ENCODE results near the gene WRNIP1. TPM values are rescaled to one million over a fixed set of nuclear protein-coding genes. Genes with fewer than 3 reads are reported as not detected.

The WRNIP1 gene
- polyA plus RNA-seq, 4 donors: 47.9 to 62.3 (median 56.9) TPM

DNA sequence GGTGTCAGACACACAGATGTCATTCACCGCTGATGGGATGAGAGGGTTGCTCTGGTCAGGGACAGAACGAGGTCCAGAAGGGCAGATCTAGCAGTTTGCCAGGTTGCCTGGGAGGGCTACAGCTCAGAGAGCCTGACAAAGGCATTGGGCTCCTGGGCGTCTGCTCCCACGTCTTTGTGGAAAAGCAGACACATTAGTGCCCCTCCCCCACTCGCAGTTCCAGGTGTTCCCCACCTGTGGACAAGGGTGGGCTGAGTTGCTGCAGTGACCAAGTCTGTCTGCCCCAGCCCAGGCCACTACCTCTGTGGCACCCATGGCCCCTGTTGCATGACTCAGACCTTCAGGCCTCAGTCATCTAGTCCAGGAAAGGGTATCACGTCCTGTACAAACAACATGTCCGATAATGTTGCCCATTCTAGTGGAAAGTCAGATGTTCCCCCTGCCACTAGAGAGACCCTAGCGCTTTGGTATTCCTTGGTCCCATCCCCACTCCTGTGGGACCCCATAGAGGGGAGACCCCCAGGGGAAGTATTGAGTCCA is 37.4 kb downstream of the WRNIP1 start:
- DNase-seq (ENCODE audit: low read depth in 4 of 4, low spot score in 3 of 4): no peak

DNA sequence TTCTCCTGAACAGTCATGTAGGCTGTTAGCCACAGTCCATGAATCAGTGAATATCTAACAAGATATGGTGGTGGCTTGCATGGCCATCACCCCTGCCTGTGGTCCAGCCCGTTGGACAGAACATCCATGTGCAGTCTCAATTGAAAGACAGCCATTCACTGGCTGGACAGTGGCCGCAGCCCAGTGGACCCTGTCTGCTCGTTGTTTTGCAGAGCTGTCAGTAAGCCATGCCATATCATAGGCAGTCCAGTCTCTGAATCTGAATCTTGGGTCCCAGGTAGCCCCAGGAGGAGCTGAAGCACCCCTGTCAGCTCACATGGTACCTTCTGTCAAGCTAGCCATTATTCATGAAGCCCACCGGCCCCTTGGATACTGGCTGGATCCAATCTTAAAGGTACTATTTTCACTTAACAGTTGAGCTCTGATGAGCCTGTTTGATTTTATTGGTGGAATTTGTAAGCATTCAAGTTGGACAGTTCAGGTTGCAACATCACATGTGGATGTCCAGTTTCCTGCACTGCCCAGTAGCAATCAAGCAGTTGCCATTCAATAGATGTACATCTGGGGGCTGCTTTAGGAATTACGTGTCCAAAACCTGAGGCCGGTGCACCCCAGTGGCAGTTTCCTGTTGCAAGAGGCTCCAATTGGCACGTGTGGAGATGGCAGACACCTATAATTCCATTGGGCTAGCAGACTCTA is 38.7 kb downstream of the WRNIP1 start:
- no peak for DNase-seq (ENCODE audit: low read depth in 4 of 4, low spot score in 3 of 4)

DNA sequence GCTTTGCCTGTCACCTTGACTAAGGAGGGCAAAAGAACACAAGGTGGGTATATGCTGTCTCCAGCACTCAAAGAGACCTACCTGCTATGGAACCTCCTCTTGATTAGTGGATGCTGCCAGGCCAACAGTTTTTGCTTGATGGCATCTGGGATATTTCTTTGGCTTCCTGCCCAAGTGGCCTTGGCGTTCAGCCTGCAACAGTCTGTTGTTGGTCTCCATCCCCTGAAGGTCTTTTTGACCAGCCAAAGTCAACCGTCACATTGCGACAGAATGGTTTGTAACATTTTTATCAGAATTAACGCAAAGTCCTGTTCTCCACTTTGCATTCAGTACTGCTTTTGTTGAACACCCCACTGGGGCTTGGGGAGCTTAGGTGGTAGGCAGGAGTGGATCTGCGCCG is 39.3 kb downstream of the WRNIP1 start:
- DNase-seq (ENCODE audit: low read depth in 4 of 4, low spot score in 3 of 4): no peak

DNA sequence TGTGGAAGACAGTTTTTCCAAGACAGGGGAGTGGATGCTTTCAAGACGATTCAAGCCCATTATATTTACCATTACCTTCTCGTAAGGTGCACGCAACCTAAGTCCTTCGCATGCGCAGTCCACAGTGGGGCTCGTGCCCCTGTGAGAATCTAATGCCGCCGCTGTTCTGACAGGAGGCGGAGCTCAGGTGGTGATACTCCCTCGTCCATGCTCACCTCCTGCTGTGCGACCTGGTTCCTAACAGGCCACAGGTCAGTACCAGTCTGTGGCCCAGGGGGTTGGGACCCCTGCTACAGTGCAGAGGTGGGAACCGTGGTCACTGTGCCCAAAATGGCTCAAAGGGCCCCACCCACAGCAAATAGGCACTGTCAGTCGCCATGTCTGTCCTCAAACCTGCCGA is 39.8 kb downstream of the WRNIP1 start:
- no peak for DNase-seq (ENCODE audit: low read depth in 4 of 4, low spot score in 3 of 4)

DNA sequence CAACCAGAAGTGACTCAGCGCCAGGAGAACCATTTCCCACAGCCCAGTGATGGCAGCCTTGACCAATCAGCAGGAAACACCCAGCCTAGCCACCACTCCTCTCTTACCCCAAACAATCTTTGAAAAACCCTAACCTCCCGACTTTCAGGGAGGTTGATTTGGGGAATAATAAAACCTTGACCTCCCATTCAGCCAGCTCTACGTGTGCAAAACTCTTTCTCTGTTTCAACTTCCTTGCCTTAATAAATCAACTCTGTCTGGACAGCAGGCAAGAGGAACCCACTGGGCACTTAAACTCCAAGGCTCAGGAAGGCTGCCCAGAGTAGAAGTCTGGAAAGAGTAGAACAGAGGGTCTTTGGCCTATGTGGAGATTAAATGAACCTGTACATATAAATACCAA is 41.5 kb downstream of the WRNIP1 start:
- no peak for DNase-seq (ENCODE audit: low read depth in 4 of 4, low spot score in 3 of 4)

DNA sequence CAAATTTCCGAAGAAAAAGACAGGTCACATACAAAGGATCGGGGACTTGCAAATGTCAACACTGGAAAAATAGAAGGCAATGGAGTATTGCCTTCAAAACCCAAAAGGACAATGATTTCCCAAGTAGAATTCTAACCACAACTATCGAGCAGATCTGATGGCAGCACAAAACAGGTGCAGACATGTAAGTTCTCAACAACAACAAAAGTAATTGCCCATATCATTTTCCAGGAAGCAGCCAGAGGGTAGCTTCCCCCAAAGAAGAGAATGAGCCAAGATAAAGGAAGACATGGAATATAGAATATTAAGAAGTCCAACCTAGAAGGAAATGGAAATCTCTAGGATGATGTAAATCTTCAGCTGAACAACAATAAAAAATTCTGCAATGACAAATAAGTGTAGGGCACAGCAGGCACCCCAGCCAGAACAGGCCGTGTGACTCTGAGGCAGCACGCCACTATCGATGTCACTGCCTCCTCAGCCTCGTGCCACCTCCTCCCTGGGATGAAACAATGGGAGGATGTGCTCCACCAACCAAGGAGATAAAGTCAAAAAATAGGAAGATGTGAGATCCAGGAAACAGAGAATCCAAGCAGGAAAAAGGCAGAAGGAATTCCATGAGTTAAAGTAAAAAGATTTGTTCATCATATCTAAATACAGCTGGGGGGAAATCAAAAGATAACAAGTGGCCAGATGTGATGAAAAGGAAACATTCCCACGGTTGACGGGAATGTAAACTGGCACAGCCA is 42.3 kb downstream of the WRNIP1 start:
- DNase-seq (ENCODE audit: low read depth in 4 of 4, low spot score in 3 of 4): no peak

DNA sequence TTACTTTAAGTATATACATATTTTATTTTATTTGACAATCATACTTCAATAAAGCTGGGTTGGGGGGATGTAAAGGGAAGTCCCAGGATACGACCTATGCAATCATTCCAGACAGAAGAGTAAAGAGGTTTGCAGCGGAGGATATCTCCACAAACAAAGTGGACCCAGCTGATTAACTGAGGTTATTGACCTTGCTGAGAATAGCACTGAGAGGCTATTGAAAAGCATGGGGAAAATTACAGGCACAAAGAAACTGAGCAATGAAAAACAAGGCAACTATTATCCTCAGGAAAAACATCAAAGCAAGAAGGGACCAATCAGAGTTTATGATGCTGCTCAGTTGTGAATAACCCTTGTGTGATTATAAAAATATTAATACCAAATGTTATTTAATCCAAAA is 43.8 kb downstream of the WRNIP1 start:
- DNase-seq (ENCODE audit: low read depth in 4 of 4, low spot score in 3 of 4): no peak

DNA sequence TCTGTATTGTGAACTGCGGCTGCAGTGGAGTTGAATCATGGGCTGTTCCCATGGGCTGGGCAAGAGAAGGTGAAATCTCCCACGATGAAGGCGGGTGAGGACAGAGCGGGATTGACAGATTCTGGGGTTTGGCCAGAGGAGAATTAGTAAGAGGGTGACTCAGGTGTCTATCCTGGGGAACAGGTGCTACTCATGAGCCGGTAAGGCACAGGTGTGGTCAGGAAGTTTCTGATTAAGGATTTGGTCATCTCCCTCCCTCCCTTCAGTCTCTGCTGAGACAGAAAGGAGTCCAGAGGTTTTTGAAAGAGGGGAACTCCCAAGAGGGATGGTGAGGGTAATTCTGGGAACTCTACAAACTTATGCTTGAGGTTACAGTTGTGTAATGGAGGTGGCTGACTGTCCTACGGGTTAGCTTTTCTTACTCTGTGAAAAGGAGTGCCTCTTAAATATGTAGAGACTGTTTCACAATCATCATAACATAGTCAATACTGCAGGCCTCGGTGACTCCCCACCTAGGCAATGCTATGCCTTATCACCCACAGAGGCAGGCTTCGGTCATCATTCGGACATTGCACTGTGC is 45.0 kb downstream of the WRNIP1 start:
- no peak for DNase-seq (ENCODE audit: low read depth in 4 of 4, low spot score in 3 of 4)

DNA sequence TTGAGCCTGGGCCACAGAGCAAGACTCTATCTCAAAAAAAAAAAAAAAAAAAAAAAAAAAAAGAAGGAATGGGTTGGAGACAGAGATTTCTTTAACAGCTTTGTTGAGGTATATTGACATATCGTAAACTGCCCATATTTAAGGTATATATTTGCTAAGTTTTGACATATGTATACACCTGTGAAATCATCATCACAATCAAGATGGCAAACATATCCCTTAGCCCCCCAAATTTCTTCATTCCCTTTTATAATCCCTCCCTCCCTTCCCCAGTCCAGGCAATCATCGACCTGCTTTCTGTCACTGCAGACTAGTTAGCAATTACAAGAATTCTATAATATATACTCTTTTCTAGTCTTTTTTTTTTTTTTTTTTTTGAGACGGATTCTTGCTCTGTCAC is 47.5 kb downstream of the WRNIP1 start:
- no peak for DNase-seq (ENCODE audit: low read depth in 4 of 4, low spot score in 3 of 4)

DNA sequence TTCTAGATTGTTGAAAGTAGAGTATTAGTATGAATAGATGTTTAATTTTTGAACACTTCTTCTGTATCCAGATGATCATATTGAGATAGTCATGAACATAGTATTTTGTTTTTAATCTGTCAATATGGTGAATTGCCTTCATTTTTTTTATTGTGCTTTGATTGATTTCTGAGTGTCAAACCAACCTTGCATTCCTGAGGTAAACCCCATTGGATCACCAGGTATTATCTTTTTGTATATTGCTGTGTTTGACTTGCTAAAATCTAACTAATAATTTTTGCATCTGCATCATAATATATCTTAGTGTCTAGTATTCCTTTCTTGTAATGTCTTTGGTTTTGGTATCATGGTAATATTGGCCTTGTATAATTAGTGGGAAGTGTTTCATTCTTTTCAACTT is 51.0 kb downstream of the WRNIP1 start:
- DNase-seq (ENCODE audit: low read depth in 4 of 4, low spot score in 3 of 4): no peak

DNA sequence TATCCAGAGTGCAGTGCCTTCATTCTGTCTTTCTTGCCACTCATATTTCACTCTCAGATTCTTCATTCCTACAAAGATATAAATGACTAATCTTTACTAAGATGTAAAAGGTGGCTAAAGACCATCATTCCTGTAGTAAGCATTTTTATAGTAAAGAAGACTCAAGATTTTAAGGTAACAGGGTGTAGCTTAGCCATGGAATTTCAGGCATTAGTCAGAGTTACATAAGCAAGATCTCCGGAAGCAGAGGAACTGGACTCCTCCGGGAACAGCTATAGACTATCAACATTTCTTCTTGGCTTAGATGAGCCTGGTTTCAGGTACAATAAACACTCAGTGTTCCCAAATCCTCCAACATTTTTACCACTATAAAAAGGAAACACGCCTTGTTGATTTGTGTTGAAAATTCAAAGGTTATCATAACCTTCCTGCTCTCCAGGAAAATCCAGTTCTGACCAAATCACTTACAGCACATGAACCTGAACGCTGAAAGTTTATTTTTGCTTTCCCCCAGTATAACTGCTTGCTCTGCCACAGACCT is 52.8 kb downstream of the WRNIP1 start:
- DNase-seq (ENCODE audit: low read depth in 4 of 4, low spot score in 3 of 4): no peak

DNA sequence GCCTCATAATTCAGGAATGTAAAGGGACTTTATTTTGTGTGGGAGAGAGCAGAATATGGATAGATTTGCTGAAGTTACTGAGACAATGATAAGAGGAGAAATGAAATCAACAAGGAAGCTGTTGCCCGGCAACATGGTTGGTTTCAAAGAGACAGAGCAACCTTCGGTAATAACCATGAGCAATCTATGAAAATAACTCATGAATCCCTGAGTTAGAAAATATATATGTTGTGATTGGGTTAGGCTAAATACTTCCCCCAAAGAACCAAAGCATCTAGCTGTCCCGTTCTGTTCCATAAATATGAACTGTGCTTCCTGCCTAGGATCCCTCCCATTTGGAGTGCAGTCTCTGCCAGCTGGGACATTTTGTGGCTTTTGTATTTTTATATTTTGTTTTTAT is 53.4 kb downstream of the WRNIP1 start:
- no peak for DNase-seq (ENCODE audit: low read depth in 4 of 4, low spot score in 3 of 4)

DNA sequence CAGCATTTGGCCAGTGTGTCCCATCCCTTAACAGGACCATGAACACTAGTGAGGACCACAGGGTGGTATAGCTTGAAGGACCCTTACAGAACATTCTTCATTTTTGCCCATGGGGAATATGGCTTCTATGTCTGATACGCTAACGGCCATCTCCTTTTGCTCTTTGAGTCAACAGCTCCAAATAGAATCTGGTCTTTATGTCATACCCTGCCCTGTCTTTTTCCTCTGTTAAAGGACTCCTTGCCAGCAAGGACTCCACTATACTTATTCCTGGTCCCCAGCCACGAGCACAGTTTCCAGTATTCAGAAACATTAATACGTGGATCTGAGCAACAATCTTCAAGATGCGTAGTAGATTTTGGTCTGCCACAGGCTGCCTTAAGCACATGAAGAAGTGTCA is 53.9 kb downstream of the WRNIP1 start:
- no peak for DNase-seq (ENCODE audit: low read depth in 4 of 4, low spot score in 3 of 4)

DNA sequence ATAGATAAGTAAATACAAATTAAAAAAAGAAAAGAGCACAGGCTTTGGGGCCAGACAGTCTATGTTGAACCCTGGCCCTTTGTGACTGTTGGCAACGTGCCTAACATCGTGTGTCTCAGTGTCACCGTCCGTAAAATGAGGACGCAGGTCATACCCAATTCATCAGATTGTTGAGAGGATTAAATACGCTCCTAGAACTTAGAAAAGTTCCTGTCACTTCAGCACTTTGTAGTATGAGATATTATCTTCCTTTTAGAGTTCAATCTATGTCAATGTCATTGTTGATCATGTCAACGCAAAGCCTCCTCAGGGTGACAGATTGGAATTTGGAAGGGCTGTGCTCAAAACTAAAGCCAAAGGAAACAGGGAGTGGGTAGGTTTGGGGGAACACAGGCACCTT is 54.8 kb downstream of the WRNIP1 start:
- DNase-seq (ENCODE audit: low read depth in 4 of 4, low spot score in 3 of 4): no peak

DNA sequence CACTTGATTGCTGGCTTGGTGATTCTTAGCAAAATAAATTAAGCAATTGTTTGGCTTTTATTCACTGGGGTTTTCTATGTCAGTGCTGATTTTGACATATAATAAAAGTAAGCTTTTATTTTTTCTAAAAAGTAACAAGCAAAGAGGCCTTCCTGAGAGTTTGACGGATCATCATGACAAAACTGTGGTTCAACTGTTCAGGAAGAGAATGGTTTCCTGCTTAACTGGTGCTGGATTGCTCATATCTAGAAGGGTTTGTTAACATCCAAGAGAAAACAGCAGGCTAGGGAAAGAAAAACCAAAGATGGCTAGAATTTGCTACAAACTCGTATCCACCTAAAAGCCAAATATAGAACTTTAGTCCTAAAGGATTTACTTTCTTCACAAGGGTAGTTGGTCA is 55.2 kb downstream of the WRNIP1 start:
- no peak for DNase-seq (ENCODE audit: low read depth in 4 of 4, low spot score in 3 of 4)

DNA sequence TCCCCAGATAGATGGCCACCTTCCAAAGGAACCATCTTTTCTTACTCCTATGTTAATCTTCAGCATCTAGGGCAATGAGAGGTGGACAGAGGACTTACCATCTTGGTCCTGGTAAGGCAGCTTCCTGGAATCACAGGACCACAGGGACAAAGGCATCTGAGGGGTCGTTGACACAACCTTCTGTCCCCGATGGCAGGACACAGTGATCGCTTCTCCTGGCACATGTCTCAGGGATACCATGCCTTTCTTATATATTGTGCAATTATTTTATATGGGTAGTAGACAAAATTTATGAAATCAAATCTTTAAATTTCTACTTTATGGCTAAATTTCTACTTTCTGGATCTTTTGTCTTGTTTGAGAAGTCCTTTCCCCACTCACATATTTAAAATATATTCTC is 56.4 kb downstream of the WRNIP1 start:
- DNase-seq (ENCODE audit: low read depth in 4 of 4, low spot score in 3 of 4): no peak

DNA sequence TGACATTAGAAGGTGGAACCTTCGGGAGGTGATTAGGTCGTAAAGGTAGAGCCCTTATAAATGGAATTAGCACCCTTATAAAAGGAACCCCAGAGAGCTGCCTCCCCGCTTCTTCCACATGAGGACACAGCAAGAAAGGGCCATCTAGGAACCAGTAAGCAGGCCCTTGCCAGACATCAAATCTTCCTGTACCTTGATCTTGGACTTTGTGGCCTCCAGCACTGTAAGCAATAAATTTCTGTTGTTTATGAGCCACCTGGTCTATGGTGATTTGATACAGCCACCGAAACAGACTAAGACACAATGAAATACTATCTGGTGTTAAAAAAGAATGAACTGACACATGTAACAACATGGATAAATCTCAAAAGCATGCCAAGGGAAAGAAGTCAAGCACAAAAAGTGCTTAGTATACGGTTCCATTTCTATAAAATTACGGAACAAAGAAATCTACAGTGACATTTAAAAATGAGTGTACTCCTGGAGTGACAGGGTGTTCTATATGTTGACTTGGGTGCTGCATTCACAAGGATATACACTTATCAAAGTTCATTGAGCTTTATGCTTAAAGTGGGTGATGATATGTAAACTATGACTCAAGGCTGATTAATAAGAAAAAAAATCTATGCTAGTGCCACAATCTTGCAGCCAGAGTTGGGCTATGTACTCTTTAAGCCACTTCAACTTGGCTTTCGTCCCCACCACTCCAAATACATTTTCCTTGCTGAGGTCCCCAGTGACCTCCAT is 58.1 kb downstream of the WRNIP1 start:
- peak in 1 of 4 donors; percentile 56 for DNase-seq (ENCODE audit: low read depth in 4 of 4, low spot score in 3 of 4)

DNA sequence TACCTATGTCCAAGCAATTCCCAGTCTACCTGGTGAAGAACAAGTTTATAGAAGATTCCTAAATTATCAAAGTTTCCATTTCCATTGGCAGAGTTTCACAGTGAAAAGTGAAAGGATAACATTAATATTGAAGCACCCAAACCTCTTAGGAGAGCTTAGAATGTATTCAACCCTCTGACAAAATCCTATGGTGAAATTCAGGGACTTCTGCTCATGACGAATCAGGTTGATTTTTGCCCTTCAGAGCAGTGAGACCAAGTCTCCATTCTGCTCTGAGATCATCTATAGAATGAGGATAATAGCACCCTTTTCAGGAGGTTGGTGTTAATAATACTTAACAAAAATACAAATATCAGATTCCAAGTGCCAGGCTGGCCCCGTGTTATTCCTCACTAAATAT is 60.9 kb downstream of the WRNIP1 start:
- no peak for DNase-seq (ENCODE audit: low read depth in 4 of 4, low spot score in 3 of 4)

DNA sequence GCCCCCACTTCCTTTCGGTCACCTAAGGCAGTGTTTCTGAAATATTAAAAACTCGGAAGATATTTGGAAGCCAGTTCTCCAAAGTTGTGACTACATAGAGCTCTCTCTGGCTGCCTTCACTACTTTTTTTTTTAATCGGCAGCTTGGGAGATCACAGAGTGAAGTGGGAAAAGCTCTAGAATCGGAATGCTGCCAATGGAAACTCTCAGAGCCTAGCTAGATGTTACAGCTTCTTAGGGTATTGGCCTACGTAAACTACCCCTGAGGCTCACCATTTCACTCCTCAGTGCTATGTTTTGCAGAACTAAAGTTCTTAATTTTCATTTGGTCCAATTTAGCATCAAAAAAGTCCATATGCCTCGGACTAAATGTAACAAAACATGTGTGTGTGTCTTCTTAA is 61.9 kb downstream of the WRNIP1 start:
- DNase-seq (ENCODE audit: low read depth in 4 of 4, low spot score in 3 of 4): no peak

DNA sequence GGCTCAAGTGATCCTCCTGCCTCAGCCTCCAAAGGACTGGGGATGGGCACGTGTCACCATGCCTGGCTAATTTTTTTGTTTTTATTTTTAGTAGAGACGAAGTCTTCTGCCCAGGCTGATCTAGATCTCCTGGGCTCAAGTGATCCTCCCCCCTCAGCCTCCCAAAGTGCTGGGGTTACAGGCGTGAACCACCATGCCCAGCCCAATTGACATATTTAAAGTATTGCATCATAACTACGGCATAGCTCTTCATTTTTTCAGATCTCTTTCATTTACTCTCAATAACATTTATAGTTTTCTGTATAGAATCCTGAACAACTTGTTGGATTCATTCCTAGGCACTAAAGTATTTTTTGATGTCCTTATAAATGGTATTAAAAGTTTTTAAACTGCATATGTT is 63.4 kb downstream of the WRNIP1 start:
- DNase-seq (ENCODE audit: low read depth in 4 of 4, low spot score in 3 of 4): no peak

DNA sequence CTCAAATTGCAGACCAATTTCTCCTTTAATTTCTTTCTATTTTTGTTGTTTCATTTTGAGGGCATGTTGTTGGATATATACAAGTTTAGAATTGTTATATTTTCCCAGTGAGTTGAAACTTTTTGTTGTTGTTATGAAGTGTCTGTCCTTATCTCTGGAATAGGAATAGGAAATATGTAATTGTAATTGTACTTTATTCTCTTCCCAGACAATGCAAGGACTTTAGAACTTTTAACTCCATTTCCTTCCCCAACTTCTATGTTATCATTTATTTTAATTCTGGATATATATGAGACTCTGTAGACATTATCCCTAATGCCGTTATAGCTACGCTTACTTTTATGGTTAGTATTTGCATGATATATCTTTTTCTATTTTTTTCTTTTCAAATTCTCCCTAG is 64.1 kb downstream of the WRNIP1 start:
- no peak for DNase-seq (ENCODE audit: low read depth in 4 of 4, low spot score in 3 of 4)
